Neural progenitor cell (in vitro differentiated cells): ENCODE measurements around the gene HDAC7. TPM values are rescaled to one million over a fixed set of nuclear protein-coding genes. Genes with fewer than 3 reads are reported as not detected.

Source experiments
- DNase-seq: peaks from one replicate; pipeline ENCODE4 v3.0.0-alpha.2; 2016; ENCODE audit warnings: low spot score
- H2AFZ ChIP-seq: fragments of 200-600 bp; sonication (generic); replicated peaks from 2 replicates; pipeline ENCODE4 v1.6.1; 2016; ENCODE audit warnings: antibody characterized with exemption
- H3F3A ChIP-seq: fragments of 200-600 bp; sonication (generic); 2 replicates; pipeline ENCODE4 v1.6.1; 2016; ENCODE audit warnings: antibody characterized with exemption, low read depth
- H3K27ac ChIP-seq: fragments of 200-600 bp; sonication (generic); 2 replicates; pipeline ENCODE4 v1.5.1; 2016; ENCODE audit warnings: mild to moderate bottlenecking
- H3K27me3 ChIP-seq: fragments of 200-600 bp; sonication (generic); 2 replicates; pipeline ENCODE4 v1.6.1; 2016; ENCODE audit warnings: mild to moderate bottlenecking, moderate library complexity
- H3K36me3 ChIP-seq: fragments of 200-600 bp; sonication (generic); 2 replicates; pipeline ENCODE4 v1.5.1; 2016
- H3K4me1 ChIP-seq: fragments of 200-600 bp; sonication (generic); 2 replicates; pipeline ENCODE4 v1.6.1; 2016; ENCODE audit warnings: mixed run types
- H3K4me2 ChIP-seq: fragments of 200-600 bp; sonication (generic); 2 replicates; pipeline ENCODE4 v1.6.1; 2016
- H3K4me3 ChIP-seq: fragments of 200-600 bp; sonication (generic); 2 replicates; pipeline ENCODE4 v1.5.1; 2016
- H3K79me2 ChIP-seq: fragments of 200-600 bp; sonication (generic); 2 replicates; pipeline ENCODE4 v1.6.1; 2016; ENCODE audit warnings: low read depth
- H3K9ac ChIP-seq: fragments of 200-600 bp; sonication (generic); 2 replicates; pipeline ENCODE4 v1.6.1; 2016
- H3K9me3 ChIP-seq: fragments of 200-600 bp; sonication (generic); 2 replicates; pipeline ENCODE4 v1.5.1; 2016; ENCODE audit warnings: low read depth
- H4K20me1 ChIP-seq: fragments of 200-600 bp; sonication (generic); 2 replicates; pipeline ENCODE4 v1.6.1; 2016; ENCODE audit warnings: low read depth
- H3K27ac Mint-ChIP-seq: 3 replicates; pipeline ENCODE4 v1.8.0; 2021; ENCODE audit warnings: mixed read lengths
- H3K27me3 Mint-ChIP-seq: 2 replicates; pipeline ENCODE4 v1.8.0; 2022; ENCODE audit warnings: low read depth, mild to moderate bottlenecking, inconsistent platforms, moderate library complexity, mixed read lengths; ENCODE audit not compliant: insufficient read depth
- H3K36me3 Mint-ChIP-seq: 3 replicates; pipeline ENCODE4 v1.8.0; 2021; ENCODE audit warnings: mixed read lengths
- H3K4me1 Mint-ChIP-seq: 3 replicates; pipeline ENCODE4 v1.8.0; 2021; ENCODE audit warnings: mixed read lengths
- H3K4me3 Mint-ChIP-seq: 3 replicates; pipeline ENCODE4 v1.8.0; 2021; ENCODE audit warnings: mild to moderate bottlenecking, moderate library complexity, mixed read lengths
- H3K9me3 Mint-ChIP-seq: 3 replicates; pipeline ENCODE4 v1.8.0; 2020; ENCODE audit warnings: mixed read lengths
- EZH2 ChIP-seq: fragments of 200-600 bp; sonication (generic); IDR thresholded peaks from 2 replicates; pipeline ENCODE4 v1.6.1; 2017; ENCODE audit warnings: antibody characterized with exemption, mild to moderate bottlenecking, moderate library complexity
- EZH2phosphoT487 ChIP-seq: fragments of 200-600 bp; sonication (generic); IDR thresholded peaks from 2 replicates; pipeline ENCODE4 v1.6.1; 2017; ENCODE audit warnings: antibody characterized with exemption
- total RNA-seq: library from RNA; depleted of rRNA; stranded (reverse); fragments of >200 nt; gene quantifications from 2 replicates; pipeline ENCODE4 v1.2.3, GENCODE V29; 2015; ENCODE audit warnings: low replicate concordance
- TF ChIP-seq, protein P1 (sequence below): fragments of 200-600 bp; sonication (generic); IDR thresholded peaks from 2 replicates; pipeline ENCODE4 v1.5.1; 2017; ENCODE audit warnings: antibody characterized with exemption, mild to moderate bottlenecking

Gene HDAC7
- total RNA-seq, 1 donor from 2014 or later = 7.2 TPM

DNA sequence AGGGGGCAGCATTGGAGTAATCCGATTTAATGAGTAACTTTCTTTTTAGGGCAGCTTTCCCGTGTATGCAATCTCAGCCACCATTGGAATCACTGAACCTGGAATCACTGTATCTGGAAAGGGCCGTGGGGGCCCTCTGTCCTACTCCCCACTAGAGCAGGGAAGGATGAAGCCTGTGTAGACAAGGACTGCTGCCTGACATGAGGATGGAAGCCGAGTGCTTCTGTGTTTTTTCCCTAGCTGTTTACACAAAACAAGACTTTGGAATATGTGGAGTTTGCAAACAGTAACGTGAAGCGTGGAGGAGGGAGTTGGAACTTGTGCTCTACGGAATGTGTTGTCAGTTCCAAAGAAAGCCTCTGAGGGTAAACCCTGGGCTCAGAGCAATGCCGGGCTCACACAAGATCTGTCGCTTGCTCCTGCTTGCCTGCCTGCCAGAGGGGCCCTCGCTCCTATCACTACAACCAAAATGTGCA, 32.4 kb upstream of the HDAC7 start:
- no peaks in the 10 kb centered on the region for H3K36me3 ChIP-seq
- no peak for DNase-seq
- no peak overlapping the region for H3K4me3 ChIP-seq
- no peaks in the 10 kb centered on the region for H3K9me3 ChIP-seq
- no peak overlapping the region for H3K27ac ChIP-seq
- H3K4me2 ChIP-seq = no peak overlapping the region
- peaks cover 8% of the 10 kb centered on the region for H3K27me3 Mint-ChIP-seq
- H3K9ac ChIP-seq = no peak overlapping the region
- H3K79me2 ChIP-seq = no peaks in the 10 kb centered on the region
- no peaks in the 10 kb centered on the region for H3K9me3 Mint-ChIP-seq
- H4K20me1 ChIP-seq = no peaks in the 10 kb centered on the region
- H3K36me3 Mint-ChIP-seq = no peaks in the 10 kb centered on the region
- peaks cover 11% of the 10 kb centered on the region for H3K4me1 ChIP-seq
- H3F3A ChIP-seq = no peaks in the 10 kb centered on the region
- peak overlapping the region; percentile 9 for H3K27ac Mint-ChIP-seq
- no peak overlapping the region for H3K4me3 Mint-ChIP-seq
- peaks cover 22% of the 10 kb centered on the region for H3K4me1 Mint-ChIP-seq
- peak overlapping the region; percentile 38 for H2AFZ ChIP-seq
- TF ChIP-seq EZH2phosphoT487 (no peak), EZH2 (no peak)
- TF ChIP-seq, protein P1, sequence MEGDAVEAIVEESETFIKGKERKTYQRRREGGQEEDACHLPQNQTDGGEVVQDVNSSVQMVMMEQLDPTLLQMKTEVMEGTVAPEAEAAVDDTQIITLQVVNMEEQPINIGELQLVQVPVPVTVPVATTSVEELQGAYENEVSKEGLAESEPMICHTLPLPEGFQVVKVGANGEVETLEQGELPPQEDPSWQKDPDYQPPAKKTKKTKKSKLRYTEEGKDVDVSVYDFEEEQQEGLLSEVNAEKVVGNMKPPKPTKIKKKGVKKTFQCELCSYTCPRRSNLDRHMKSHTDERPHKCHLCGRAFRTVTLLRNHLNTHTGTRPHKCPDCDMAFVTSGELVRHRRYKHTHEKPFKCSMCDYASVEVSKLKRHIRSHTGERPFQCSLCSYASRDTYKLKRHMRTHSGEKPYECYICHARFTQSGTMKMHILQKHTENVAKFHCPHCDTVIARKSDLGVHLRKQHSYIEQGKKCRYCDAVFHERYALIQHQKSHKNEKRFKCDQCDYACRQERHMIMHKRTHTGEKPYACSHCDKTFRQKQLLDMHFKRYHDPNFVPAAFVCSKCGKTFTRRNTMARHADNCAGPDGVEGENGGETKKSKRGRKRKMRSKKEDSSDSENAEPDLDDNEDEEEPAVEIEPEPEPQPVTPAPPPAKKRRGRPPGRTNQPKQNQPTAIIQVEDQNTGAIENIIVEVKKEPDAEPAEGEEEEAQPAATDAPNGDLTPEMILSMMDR = no peak
- H3K27me3 ChIP-seq = no peaks in the 10 kb centered on the region

DNA sequence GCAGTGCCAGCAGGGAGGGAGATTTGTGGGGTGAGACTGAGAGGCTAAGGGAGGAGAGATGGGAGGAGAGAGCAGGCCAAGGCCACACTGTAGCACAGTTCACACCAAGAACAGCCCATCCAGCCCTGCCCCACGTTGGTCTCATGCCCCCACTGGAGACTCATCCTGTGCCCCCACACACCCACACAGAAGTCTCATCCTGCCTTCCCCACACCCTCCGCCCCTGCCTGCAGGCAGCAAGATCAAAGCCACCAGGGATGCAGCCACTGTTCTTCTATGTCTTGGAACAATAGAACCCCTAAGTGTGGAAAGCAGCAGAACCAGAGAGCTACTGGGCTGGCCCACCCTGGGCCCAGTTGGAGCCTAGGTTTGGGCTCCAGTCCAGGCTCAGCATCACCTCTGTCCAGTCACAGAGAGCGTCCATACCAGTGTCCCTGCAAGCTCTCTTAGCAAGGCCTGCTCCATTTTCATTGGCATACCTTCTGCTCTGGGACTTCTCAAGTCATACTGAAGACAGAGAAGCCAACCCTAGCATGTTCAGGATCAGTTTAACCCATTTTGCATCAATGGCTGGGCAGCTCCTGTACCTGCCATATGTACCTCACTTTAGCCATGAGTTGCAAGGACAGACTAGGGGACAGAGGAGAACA, 31.7 kb upstream of the HDAC7 start:
- Histone ChIP-seq H3K9me3 (no peaks in the 10 kb centered on the region), H3K9ac (no peak overlapping the region), H3K27ac (no peak overlapping the region), H3K27me3 (no peaks in the 10 kb centered on the region), H3K79me2 (no peaks in the 10 kb centered on the region), H4K20me1 (no peaks in the 10 kb centered on the region), H3K4me2 (no peak overlapping the region), H3K4me3 (no peak overlapping the region), H3K4me1 (peaks cover 11% of the 10 kb centered on the region), H2AFZ (no peak overlapping the region), H3K36me3 (no peaks in the 10 kb centered on the region), H3F3A (no peaks in the 10 kb centered on the region)
- Mint-ChIP-seq H3K4me3 (no peak overlapping the region), H3K27ac (peak overlapping the region; percentile 14), H3K4me1 (peaks cover 22% of the 10 kb centered on the region), H3K36me3 (no peaks in the 10 kb centered on the region), H3K27me3 (peaks cover 8% of the 10 kb centered on the region), H3K9me3 (no peaks in the 10 kb centered on the region)
- DNase-seq = no peak
- TF ChIP-seq EZH2 (no peak), EZH2phosphoT487 (no peak)
- TF ChIP-seq, protein P1 = no peak

DNA sequence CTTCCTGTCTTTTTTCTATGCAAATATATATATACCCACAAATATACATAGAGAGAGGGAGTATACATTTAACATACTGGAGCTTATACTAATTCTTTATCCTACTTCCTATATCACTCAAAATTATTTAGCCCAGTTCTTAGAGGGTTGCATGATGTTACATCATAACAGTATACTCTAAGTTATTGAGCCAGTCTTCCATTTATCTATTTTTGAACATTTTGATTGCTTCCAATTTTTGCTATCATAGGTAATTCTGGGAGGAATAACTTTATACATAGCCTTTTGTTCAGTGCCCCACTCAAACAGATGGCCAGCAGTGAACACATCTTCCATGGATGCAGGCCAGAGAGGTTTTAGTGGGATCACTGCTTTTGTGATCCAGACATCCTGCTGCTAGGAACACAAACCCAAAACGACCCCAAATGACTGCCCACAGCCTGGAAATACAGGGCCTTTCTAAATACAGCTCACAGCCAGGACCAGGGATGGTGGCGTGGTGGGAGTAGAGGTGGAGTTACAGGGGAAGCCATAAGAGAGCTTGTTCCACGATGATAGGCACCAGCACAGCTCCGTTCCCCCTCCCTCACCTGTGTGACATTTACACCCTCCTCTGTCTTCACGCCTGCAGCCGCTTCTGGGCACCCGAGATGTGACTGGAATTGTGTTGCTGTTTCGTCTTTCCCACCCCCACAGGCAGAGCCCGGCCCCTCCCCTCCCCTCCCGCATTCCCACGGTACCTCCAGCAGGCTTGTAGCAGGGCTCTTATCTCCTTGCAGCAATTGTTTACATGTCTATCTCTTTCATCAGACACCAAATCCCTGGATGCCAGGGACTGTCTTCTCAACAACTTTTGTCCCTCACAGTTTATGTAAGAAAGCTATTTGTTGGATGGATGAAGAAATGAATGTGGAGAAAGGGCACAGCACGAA, 30.7 kb upstream of the HDAC7 start:
- Histone ChIP-seq H4K20me1 (no peaks in the 10 kb centered on the region), H3K4me1 (peaks cover 11% of the 10 kb centered on the region), H3K9ac (no peak overlapping the region), H3K79me2 (no peaks in the 10 kb centered on the region), H3K4me2 (no peak overlapping the region), H3K9me3 (no peaks in the 10 kb centered on the region), H3K27ac (no peak overlapping the region), H2AFZ (peak overlapping the region; percentile 79), H3F3A (no peaks in the 10 kb centered on the region), H3K4me3 (no peak overlapping the region), H3K36me3 (no peaks in the 10 kb centered on the region), H3K27me3 (no peaks in the 10 kb centered on the region)
- Mint-ChIP-seq H3K27ac (peak overlapping the region; percentile 12), H3K9me3 (no peaks in the 10 kb centered on the region), H3K27me3 (peaks cover 8% of the 10 kb centered on the region), H3K4me1 (peaks cover 22% of the 10 kb centered on the region), H3K36me3 (no peaks in the 10 kb centered on the region), H3K4me3 (no peak overlapping the region)
- TF ChIP-seq EZH2phosphoT487 = no peak
- TF ChIP-seq, protein P1 = no peak
- no peak for TF ChIP-seq EZH2
- DNase-seq = peak; percentile 30
